ENCODE results near the gene SEC24D.

- TF ChIP-seq, protein P1, sequence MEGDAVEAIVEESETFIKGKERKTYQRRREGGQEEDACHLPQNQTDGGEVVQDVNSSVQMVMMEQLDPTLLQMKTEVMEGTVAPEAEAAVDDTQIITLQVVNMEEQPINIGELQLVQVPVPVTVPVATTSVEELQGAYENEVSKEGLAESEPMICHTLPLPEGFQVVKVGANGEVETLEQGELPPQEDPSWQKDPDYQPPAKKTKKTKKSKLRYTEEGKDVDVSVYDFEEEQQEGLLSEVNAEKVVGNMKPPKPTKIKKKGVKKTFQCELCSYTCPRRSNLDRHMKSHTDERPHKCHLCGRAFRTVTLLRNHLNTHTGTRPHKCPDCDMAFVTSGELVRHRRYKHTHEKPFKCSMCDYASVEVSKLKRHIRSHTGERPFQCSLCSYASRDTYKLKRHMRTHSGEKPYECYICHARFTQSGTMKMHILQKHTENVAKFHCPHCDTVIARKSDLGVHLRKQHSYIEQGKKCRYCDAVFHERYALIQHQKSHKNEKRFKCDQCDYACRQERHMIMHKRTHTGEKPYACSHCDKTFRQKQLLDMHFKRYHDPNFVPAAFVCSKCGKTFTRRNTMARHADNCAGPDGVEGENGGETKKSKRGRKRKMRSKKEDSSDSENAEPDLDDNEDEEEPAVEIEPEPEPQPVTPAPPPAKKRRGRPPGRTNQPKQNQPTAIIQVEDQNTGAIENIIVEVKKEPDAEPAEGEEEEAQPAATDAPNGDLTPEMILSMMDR (conservative IDR thresholded peaks at IDR 0.05; ENCODE audit: low read depth, low read length) = no peak
- no peak for TF ChIP-seq EZH2 (IDR thresholded peaks at IDR 0.05; ENCODE audit: low read length, unreplicated experiment)
These were observed 73.0 kb downstream of the SEC24D start for GRCh38 chr4:118762730-118763477.

Measured in PC-3 (cell line).